H9 (cell line): ENCODE data around the gene CYBRD1. TPM values are rescaled to one million over a fixed set of nuclear protein-coding genes. Genes with fewer than 3 reads are reported as not detected.

ENCODE experiments used
- DNase-seq: peaks from one replicate; pipeline ENCODE4 v3.0.0-alpha.2; 2017
- H2AFZ ChIP-seq: one replicate; pipeline ENCODE4 v1.6.1; 2013; ENCODE audit warnings: mild to moderate bottlenecking, low read length, control low read depth, moderate library complexity
- H2AK5ac ChIP-seq: 2 replicates; pipeline ENCODE4 v1.6.1; 2013; ENCODE audit warnings: low read length, control low read depth, mixed read lengths; ENCODE audit not compliant: insufficient read length
- H2BK120ac ChIP-seq: one replicate; pipeline ENCODE4 v1.6.1; 2013; ENCODE audit warnings: low read depth, mild to moderate bottlenecking, low read length, control low read depth, inconsistent platforms; ENCODE audit not compliant: poor library complexity, severe bottlenecking
- H2BK12ac ChIP-seq: 2 replicates; pipeline ENCODE4 v1.6.1; 2013; ENCODE audit warnings: low read length, control low read depth, mixed read lengths, low read depth; ENCODE audit not compliant: insufficient read length
- H2BK15ac ChIP-seq: 2 replicates; pipeline ENCODE4 v1.6.1; 2013; ENCODE audit warnings: low read depth, low read length, control low read depth
- H2BK20ac ChIP-seq: one replicate; pipeline ENCODE4 v1.6.1; 2013; ENCODE audit warnings: low read depth, mild to moderate bottlenecking, low read length, control low read depth, inconsistent platforms; ENCODE audit not compliant: poor library complexity, severe bottlenecking
- H2BK5ac ChIP-seq: 2 replicates; pipeline ENCODE4 v1.6.1; 2013; ENCODE audit warnings: low read length, control low read depth, mixed read lengths; ENCODE audit not compliant: insufficient read length
- H3K14ac ChIP-seq: 2 replicates; pipeline ENCODE4 v1.6.1; 2013; ENCODE audit warnings: low read length, control low read depth; ENCODE audit not compliant: insufficient read depth
- H3K18ac ChIP-seq: 2 replicates; pipeline ENCODE4 v1.6.1; 2013; ENCODE audit warnings: low read depth, mild to moderate bottlenecking, mixed read lengths, low read length, control low read depth; ENCODE audit not compliant: insufficient read length
- H3K23ac ChIP-seq: 2 replicates; pipeline ENCODE4 v1.6.1; 2013; ENCODE audit warnings: low read length, control low read depth, mixed read lengths, low read depth; ENCODE audit not compliant: insufficient read length
- H3K23me2 ChIP-seq: 2 replicates; pipeline ENCODE4 v1.6.1; 2013; ENCODE audit warnings: low read depth, mild to moderate bottlenecking, mixed read lengths, low read length, control low read depth; ENCODE audit not compliant: insufficient read length, poor library complexity, severe bottlenecking
- H3K27ac ChIP-seq: 2 replicates; pipeline ENCODE4 v1.5.1; 2013; ENCODE audit warnings: low read length, control low read depth, mixed read lengths, low read depth; ENCODE audit not compliant: insufficient read length
- H3K27me3 ChIP-seq: 2 replicates; pipeline ENCODE4 v1.6.1; 2013; ENCODE audit warnings: low read length, control low read depth, inconsistent platforms; ENCODE audit not compliant: insufficient read depth
- H3K4ac ChIP-seq: 2 replicates; pipeline ENCODE4 v1.6.1; 2013; ENCODE audit warnings: low read depth, mild to moderate bottlenecking, control low read depth, inconsistent platforms, low read length, moderate library complexity
- H3K4me1 ChIP-seq: 2 replicates; pipeline ENCODE4 v1.6.1; 2013; ENCODE audit warnings: low read length, control low read depth, inconsistent platforms; ENCODE audit not compliant: insufficient read depth
- H3K4me2 ChIP-seq: 2 replicates; pipeline ENCODE4 v1.6.1; 2013; ENCODE audit warnings: low read length, control low read depth, mixed read lengths; ENCODE audit not compliant: insufficient read length, insufficient read depth
- H3K56ac ChIP-seq: 2 replicates; pipeline ENCODE4 v1.6.1; 2013; ENCODE audit warnings: low read depth, mild to moderate bottlenecking, mixed read lengths, low read length, control low read depth; ENCODE audit not compliant: insufficient read length
- H3K79me1 ChIP-seq: 2 replicates; pipeline ENCODE4 v1.6.1; 2013; ENCODE audit warnings: low read depth, mild to moderate bottlenecking, moderate library complexity, low read length, control low read depth, inconsistent platforms; ENCODE audit not compliant: insufficient read depth, poor library complexity, severe bottlenecking
- H3K79me2 ChIP-seq: 2 replicates; pipeline ENCODE4 v1.6.1; 2013; ENCODE audit warnings: low read length, control low read depth, inconsistent platforms; ENCODE audit not compliant: insufficient read depth
- H3K9ac ChIP-seq: 2 replicates; pipeline ENCODE4 v1.6.1; 2013; ENCODE audit warnings: low read length, control low read depth, mixed read lengths; ENCODE audit not compliant: insufficient read length; ENCODE audit errors: extremely low read depth
- H3K9me3 ChIP-seq: one replicate; pipeline ENCODE4 v1.6.1; 2013; ENCODE audit warnings: low read depth, low read length, inconsistent platforms; ENCODE audit not compliant: control insufficient read depth
- H3T11ph ChIP-seq: one replicate; pipeline ENCODE4 v1.6.1; 2013; ENCODE audit warnings: mild to moderate bottlenecking, low read length, control low read depth, inconsistent platforms
- H4K20me1 ChIP-seq: one replicate; pipeline ENCODE4 v1.6.1; 2013; ENCODE audit not compliant: control insufficient read depth, insufficient read length, insufficient read depth
- H4K5ac ChIP-seq: 2 replicates; pipeline ENCODE4 v1.6.1; 2013; ENCODE audit warnings: low read depth, mild to moderate bottlenecking, mixed read lengths, low read length, control low read depth; ENCODE audit not compliant: insufficient read length
- H4K8ac ChIP-seq: replicated peaks from 2 replicates; pipeline ENCODE4 v1.6.1; 2013; ENCODE audit warnings: low read length, control low read depth, mixed read lengths, low read depth; ENCODE audit not compliant: insufficient read length
- H4K91ac ChIP-seq: 2 replicates; pipeline ENCODE4 v1.6.1; 2013; ENCODE audit warnings: low read depth, mild to moderate bottlenecking, moderate library complexity, mixed read lengths, low read length, control low read depth; ENCODE audit not compliant: insufficient read length
- H3K27ac Mint-ChIP-seq, 3 experiments: 2 replicates in 2 of 3; 3 replicates in 1 of 3; pipeline ENCODE4 v1.8.0; 2020 to 2021; ENCODE audit warnings: mixed read lengths in 3 of 3, mild to moderate bottlenecking in 1 of 3, moderate library complexity in 1 of 3
- H3K27me3 Mint-ChIP-seq: 2 replicates; pipeline ENCODE4 v1.8.0; 2021; ENCODE audit warnings: low read depth, mild to moderate bottlenecking, moderate library complexity, mixed read lengths
- H3K36me3 Mint-ChIP-seq, 3 experiments: 2 replicates in 2 of 3; 3 replicates in 1 of 3; pipeline ENCODE4 v1.8.0; 2020 to 2021; ENCODE audit warnings: low read depth in 3 of 3, mixed read lengths in 3 of 3; ENCODE audit not compliant: insufficient read depth in 1 of 3
- H3K4me1 Mint-ChIP-seq, 2 experiments: 2 replicates each; pipeline ENCODE4 v1.8.0; 2020; ENCODE audit warnings: mixed read lengths in 2 of 2
- H3K4me3 Mint-ChIP-seq, 2 experiments: 2 replicates in 1 of 2; 3 replicates in 1 of 2; pipeline ENCODE4 v1.8.0; 2020 to 2021; ENCODE audit warnings: mild to moderate bottlenecking in 2 of 2, mixed read lengths in 2 of 2, moderate library complexity in 1 of 2
- H3K9me3 Mint-ChIP-seq, 2 experiments: 2 replicates in 1 of 2; 3 replicates in 1 of 2; pipeline ENCODE4 v1.8.0; 2020; ENCODE audit warnings: mild to moderate bottlenecking in 2 of 2, mixed read lengths in 2 of 2, moderate library complexity in 1 of 2
- CTCF ChIP-seq: fragments of 200-600 bp; sonication (generic); conservative IDR thresholded peaks from 3 replicates; pipeline ENCODE4 v1.8.0; 2021; ENCODE audit warnings: antibody characterized with exemption, mild to moderate bottlenecking
- WGBS: extraction: QIAGEN DNeasy Blood & Tissue Kit; methylation state at CpG from one replicate; pipeline ENCODE4 v1.1.7; 2013; ENCODE audit warnings: missing lambda C conversion rate, low lambda C conversion rate, mixed read lengths; ENCODE audit not compliant: insufficient read length; ENCODE audit errors: extremely low coverage; 5-methylcytosine and 5-hydroxymethylcytosine counted together
- total RNA-seq: library from RNA; stranded (reverse); gene quantifications from 2 replicates; pipeline ENCODE4 v1.2.1, GENCODE V29; 2021

The CYBRD1 gene
- total RNA-seq, 1 experiment from 2014 or later: 3.6 TPM

- no CpG with 5 or more reads among the region's 6 CpGs for WGBS
- no peak overlapping the region for H2BK15ac ChIP-seq
- no peaks in the 10 kb centered on the region for H3K27me3 ChIP-seq
- peaks cover 4% of the 10 kb centered on the region; the same call in 1 of the 2 replicates for H3K4me1 ChIP-seq
- H2BK20ac ChIP-seq: no peak overlapping the region
- no peaks in the 10 kb centered on the region for H3K9me3 ChIP-seq
- H2AK5ac ChIP-seq: no peak overlapping the region
- DNase-seq: no peak
- no peak overlapping the region for H3K4me3 Mint-ChIP-seq
- H4K20me1 ChIP-seq: no peaks in the 10 kb centered on the region
- no peak overlapping the region for H3K27ac ChIP-seq
- no peak overlapping the region for H3T11ph ChIP-seq
- H2BK12ac ChIP-seq: no peak overlapping the region
- no peak overlapping the region for H3K27ac Mint-ChIP-seq
- no peaks in the 10 kb centered on the region for H3K79me2 ChIP-seq
- no peak overlapping the region for H3K56ac ChIP-seq
- no peak overlapping the region for H4K91ac ChIP-seq
- H3K9ac ChIP-seq: no peak overlapping the region
- TF ChIP-seq CTCF: no peak
- H3K4ac ChIP-seq: no peak overlapping the region
- peaks cover 0 to 5% (median 3%) of the 10 kb centered on the region in 3 experiments; a peak in 4 of 7 replicates for H3K36me3 Mint-ChIP-seq
- no peak overlapping the region for H4K5ac ChIP-seq
- H3K23ac ChIP-seq: no peak overlapping the region
- no peak overlapping the region for H3K4me2 ChIP-seq
- H3K4me1 Mint-ChIP-seq: peaks cover 25 to 29% of the 10 kb centered on the region in 2 experiments
- no peak overlapping the region for H2BK5ac ChIP-seq
- no peak overlapping the region for H4K8ac ChIP-seq
- no peak overlapping the region for H2AFZ ChIP-seq
- peaks cover 0 to 6% of the 10 kb centered on the region in 2 experiments; a peak in 1 of 5 replicates for H3K9me3 Mint-ChIP-seq
- H2BK120ac ChIP-seq: no peak overlapping the region
- H3K27me3 Mint-ChIP-seq: peaks cover 23% of the 10 kb centered on the region
- H3K14ac ChIP-seq: no peak overlapping the region
- H3K79me1 ChIP-seq: no peaks in the 10 kb centered on the region
- no peak overlapping the region for H3K18ac ChIP-seq
- H3K23me2 ChIP-seq: no peaks in the 10 kb centered on the region
Measured at GRCh38 chr2:171515672-171516298, 6.5 kb upstream of the CYBRD1 start.
